Umbilical cord (tissue), 2 donors: ENCODE results near the gene PPP5C. TPM values are rescaled to one million over a fixed set of nuclear protein-coding genes. Genes with fewer than 3 reads are reported as not detected.
A peak's percentile ranks its signal among the peaks of the same experiment; 100 is the strongest.
"Not testable (repeated sequence)": the region's sequence is repeated elsewhere in the genome, so short reads cannot be mapped to it uniquely, and the experiment has no call there.

Source experiments
- DNase-seq: peaks from one replicate; pipeline ENCODE4 v3.0.0-alpha.2; 2015; ENCODE audit warnings: low spot score
- total RNA-seq: library from RNA; depleted of rRNA; stranded (reverse); fragments of >200 nt; gene quantifications from one replicate; pipeline ENCODE4 v1.2.3, GENCODE V29; 2014; ENCODE audit warnings: low replicate concordance; ENCODE audit not compliant: insufficient read depth

Gene PPP5C
- total RNA-seq, 1 donor from 2014 or later = 33.9 TPM

DNA sequence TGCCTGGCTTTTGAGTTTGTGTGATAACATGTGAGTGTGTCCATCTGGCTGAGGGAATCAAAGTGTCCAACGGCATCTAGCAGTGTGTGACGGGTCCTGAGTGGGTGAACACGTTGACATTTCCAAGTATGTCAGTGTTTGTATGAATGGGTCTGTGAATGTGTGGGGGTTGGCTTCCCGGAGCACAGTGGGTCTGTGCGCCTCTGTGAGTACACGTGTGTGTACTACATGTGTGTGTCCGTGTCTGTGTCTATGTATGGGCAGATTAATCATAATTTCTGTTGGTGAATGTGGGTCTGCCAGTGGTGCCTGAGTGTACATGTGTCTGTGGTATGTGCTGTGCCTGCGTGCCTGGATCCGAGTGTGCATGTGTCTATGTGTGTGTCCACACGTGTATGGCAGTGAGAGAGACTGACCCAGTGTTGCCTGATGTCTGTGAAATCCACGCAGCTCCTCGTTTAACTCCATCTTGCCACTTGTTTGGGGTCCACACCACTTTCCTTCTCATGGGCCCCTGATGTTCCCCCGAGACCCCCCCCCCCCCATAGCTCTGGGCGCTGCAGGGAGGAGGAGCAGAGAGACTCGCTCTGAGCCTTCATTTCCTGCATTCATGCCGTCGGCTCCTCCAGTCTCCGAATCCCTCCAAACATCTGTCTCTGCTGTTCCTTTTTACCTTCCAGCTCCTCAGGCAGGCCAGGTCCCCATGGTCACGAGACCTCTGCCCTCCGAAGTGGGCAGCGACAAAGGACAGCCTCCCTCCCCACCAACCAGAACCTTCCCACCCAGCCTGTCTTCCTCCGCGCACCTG, 61.2 kb downstream of the PPP5C start:
- DNase-seq = no peak

DNA sequence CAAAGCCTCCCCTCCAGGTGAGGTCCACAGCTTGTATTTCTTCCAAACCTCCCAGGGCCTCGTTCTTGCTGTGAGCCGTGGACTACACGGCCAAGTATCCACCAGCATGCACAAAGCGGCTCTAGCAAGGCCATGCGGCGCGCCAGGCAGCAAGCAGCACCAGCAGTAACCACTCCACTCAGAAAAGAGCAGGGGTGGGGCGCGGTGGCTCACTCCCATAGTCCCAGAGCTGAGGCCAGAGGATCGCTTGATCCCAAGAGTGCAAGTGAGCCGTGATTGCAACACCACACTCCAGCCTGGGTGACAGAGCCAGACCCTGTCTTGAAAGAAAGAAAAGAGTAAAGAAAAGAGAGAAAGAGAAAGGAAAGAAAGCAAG, 61.8 kb downstream of the PPP5C start:
- DNase-seq = peak; percentile 87

DNA sequence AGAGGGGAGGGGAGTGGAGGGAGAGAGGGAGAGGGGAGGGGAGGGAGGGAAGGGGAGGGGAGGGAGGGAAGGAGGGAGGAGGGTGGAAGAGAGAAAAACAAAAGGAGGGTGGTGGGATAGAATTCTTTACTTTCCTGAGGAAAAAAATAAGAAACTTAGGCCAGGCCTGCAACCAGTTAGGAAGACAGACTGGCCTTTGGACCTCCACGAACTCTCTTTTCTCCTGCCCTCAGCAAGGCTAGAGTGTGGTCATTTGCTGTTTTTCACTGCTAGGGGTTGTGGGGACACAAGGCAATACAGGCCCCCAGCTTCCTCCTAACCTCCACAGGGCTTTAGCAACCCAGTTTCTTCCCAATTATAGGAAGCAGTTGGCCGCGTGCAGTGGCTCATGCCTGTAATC, 62.3 kb downstream of the PPP5C start:
- no peak for DNase-seq

DNA sequence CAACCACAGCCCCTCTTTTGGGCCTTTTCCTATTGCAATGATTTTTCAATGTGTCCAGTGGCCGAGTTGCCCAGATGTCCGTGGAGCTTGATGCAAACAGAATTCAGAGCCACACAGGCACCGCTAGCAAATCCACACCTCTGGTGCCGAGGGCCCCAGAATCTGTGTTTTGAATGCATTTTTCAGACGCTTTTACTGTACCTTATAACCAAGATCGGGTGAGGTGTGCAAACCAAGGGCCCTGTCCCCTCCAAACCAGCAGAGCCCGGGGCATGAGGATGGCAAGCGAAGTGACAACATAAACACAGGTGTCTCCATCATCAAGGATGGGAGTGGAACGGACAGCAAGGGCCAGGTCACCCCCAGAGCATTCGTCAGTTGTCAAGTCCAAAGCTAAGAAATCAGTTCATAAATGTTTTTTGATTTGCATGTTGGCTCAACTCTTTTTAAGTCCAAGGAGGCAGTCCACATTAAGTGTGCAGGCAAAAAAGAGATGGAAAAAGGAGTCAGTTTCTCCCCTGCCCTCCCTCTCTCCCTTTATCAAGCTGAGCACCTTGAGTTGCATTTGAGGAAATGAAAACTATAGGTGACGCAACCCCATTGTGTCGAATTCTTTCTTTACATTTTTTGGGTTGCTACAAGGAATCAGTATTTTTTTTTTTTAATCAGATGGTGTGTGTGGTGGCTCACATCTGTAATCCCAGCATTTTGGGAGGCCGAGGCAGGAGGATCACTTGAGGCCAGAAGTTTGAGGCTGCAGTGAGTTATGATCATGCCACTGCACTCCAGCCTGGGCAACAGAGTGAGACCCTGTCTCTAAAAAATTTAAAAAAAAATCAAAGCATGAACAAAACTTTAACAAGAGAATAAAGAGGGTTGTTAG, 63.6 kb downstream of the PPP5C start:
- DNase-seq = no peak

DNA sequence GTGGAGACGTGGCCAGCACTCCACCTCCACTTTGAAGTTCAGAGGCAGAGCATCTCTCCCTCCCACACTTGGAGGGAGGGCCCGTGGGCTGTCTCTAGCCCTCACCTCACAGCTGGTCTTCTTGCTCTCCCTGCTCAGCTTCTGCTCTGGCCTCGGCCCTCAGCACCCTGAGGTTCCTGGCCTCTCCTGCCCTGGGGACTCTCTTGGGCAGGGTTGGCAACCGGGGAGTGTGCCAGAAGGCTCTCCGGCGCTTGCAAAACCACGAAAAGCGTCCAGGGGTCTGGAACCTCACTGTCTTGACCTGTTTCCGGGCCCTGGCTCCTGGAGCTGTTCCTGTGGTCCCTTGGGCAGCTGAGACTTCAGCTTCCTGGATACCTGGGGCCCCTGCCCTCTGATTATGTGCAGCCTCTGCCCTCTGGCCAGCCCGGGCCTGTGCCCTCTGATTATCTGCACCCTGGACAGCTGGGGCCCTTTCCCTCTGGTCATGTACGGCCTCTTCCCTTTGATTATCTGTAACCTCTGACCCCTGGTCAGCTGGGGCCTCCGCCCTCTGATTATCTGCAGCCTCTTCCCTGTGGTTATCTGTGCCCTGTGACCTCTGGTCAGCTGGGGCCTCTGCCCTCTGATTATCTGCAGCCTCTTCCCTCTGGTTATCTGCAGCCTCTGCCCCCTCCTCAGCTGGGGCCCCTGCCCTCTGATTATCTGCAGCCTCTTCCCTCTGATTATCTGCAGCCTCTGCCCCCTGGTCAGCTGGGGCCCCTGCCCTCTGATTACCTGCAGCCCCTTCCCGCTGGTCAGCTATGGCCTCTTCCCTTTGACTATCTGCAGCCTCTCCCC, 64.4 kb downstream of the PPP5C start:
- DNase-seq = no peak

DNA sequence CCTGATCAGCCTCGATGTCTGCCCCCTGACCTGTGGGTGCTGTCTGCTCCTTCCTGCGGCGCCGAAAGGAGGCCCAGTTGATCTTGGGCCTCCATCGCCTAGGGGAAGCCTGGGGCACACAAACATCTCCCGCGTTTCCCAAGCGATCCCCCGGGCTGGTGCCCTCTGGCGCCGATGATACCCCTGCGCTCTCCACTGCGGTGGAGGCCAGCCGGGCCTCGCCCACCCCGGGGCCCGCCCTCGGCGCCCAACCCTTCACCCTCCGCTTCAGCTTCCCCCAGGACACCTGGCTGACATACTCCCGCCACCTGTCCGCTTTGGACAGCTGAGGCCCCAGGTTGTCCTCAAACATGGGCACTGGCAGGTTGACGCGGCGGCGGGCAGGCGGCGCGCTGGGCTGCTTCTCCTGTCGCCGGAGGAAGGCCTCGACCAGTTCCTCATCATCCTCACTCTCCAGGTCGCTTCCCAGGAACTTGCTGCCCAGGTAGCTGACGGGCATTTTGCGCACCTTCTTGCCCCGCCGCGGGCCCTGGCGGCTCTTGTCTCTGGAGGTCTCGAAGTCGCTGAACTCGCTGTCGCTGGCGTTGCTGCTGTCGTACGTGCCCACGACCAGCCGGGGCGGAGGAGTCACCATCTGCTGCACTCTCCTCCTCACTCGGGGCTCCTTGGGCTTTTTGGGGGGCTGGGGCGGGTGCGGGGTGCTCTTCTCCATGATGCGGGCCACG, 65.2 kb downstream of the PPP5C start:
- no peak for DNase-seq

- DNase-seq = peak; percentile 22
These were observed 65.9 kb downstream of the PPP5C start for GRCh38 chr19:46412650-46413261.

DNA sequence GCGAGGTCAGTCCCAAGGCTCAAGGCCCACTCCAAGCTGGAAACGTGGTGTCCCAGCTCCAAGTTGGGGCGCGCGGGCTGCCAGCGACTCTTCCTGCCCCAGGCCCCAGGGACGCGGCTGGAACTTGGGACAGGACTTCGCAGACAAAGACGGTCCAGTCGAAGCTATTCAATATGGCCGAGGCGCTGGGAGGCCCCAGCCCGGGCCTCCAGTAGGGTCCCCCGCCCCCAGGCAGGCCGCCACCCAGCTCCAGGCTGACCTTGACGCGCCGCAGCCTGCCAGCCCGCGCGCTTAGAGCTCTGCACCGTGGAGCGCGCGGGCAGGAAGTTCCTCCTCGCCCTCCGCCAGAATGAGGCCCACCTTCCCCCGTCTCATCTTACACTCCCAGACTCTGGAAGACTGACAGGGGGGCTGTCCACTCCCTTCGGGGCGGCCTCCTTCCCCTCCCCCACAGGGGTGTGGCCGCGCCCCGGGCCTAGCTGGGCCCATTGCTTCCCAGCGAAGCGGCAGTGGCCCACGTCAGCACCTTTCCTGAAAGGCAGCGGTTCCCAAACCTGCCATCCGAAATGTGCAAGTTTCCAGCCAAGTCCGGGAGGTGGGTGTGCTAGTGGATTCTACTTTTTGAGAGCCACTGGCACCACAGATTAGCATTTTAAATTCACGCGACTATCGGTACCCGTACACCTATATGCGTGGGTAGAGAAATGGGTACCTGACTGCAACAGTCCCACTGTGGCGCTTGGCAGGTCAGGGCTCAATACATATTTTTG, 66.6 kb downstream of the PPP5C start, which contains the start of gene CCDC8:
CCDC8 (minus strand) TSS at position 303 of the 770 bp plus-strand sequence. CDS start 754 bp downstream, outside the sequence.
- peak; percentile 99 for DNase-seq

DNA sequence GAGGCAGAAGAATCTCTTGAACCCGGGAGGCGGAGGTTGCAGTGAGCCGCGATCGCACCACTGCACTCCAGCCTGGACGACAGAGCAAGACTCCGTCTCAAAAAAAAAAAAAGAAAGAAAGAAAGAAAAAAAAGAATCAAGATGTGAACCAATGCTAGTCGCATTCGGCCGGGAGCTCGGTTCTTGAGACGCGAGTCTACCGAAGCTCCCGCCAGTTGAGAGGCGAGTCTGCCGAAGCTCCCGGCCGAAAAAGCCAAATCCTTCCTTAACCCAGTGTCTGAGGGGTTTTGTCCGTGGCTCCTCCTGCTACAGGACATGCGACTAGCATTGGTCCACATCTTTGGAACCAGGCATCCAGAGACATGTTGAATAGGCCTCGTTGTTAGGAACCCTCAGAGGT, 68.0 kb downstream of the PPP5C start:
- not testable (repeated sequence) for DNase-seq

GRCh38 chr19:46415804-46416709, 69.2 kb downstream of the PPP5C start:
- peak; percentile 97 for DNase-seq

- DNase-seq = no peak
These were observed 73.2 kb downstream of the PPP5C start for GRCh38 chr19:46420056-46420455.

- DNase-seq = no peak
These were observed 75.5 kb downstream of the PPP5C start for GRCh38 chr19:46422344-46422743.

- DNase-seq = peak; percentile 50
These were observed 76.3 kb downstream of the PPP5C start for GRCh38 chr19:46423188-46423587.

GRCh38 chr19:46426035-46426505, 79.2 kb downstream of the PPP5C start:
- peak; percentile 66 for DNase-seq

- peak; percentile 90 for DNase-seq
These were observed 79.7 kb downstream of the PPP5C start for GRCh38 chr19:46426506-46427162.

DNA sequence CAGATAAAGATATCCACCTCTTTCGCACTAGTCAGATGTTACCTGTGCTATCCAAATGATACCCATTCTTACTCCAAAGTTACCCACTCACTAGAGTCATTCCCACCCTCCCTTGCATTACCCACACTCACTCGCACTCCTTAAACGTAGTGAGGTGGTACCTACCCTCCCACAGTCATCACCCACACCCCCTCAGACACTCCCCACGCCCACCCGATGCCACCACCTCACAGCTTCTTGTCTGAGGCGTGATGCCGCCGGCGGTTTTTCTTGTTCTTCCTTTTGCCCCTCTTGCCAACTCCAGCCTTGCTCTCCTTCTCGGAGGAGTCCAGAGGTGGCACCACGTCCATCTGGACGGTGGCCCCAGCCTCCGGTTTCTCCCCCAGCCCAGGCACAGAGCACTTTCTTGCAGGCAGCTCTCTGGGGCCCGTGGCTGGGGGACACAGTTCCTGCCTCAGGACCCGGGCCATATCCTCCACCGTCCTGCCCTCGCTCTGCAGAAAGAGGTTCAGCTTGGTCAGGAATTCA, 80.7 kb downstream of the PPP5C start:
- no peak for DNase-seq

- peak; percentile 70 for DNase-seq
These were observed 81.6 kb downstream of the PPP5C start, which contains the start of gene PNMA8C for GRCh38 chr19:46428239-46429135. TSS of gene PNMA8C (minus strand) at chr19:46428936. CDS start at chr19:46428359, 577 bp downstream.
